Embryonic facial prominence (tissue), 1 donor: ENCODE measurements around the gene LUZP1.

ENCODE experiments used
- DNase-seq: peaks from one replicate; pipeline ENCODE4 v3.0.0-alpha.2; 2016; ENCODE audit errors: extremely low spot score

LUZP1 gene

GRCh38 chr1:23084880-23085279 is 83.8 kb downstream of the LUZP1 start:
- no peak for DNase-seq

- no peak for DNase-seq
Measured at GRCh38 chr1:23083714-23084480, 84.8 kb downstream of the LUZP1 start.

- DNase-seq, result no peak
Measured at GRCh38 chr1:23081376-23081775, 87.3 kb downstream of the LUZP1 start.

GRCh38 chr1:23080885-23081284 is 87.8 kb downstream of the LUZP1 start:
- DNase-seq, result no peak

GRCh38 chr1:23079025-23079424 is 89.6 kb downstream of the LUZP1 start:
- DNase-seq, result no peak

GRCh38 chr1:23074012-23074411 is 94.6 kb downstream of the LUZP1 start:
- DNase-seq, result no peak

GRCh38 chr1:23069675-23070074 is 99.0 kb downstream of the LUZP1 start:
- DNase-seq, result no peak

GRCh38 chr1:23069149-23069548 is 99.5 kb downstream of the LUZP1 start:
- DNase-seq, result no peak

- DNase-seq, result no peak
Measured at GRCh38 chr1:23066075-23066474, 102.6 kb downstream of the LUZP1 start.

GRCh38 chr1:23065385-23065784 is 103.3 kb downstream of the LUZP1 start:
- DNase-seq, result no peak

GRCh38 chr1:23062271-23062670 is 106.4 kb downstream of the LUZP1 start:
- no peak for DNase-seq

GRCh38 chr1:23057301-23057700 is 111.4 kb downstream of the LUZP1 start:
- DNase-seq, result no peak

GRCh38 chr1:23051290-23051909 is 117.3 kb downstream of the LUZP1 start:
- no peak for DNase-seq

GRCh38 chr1:23050201-23050600 is 118.5 kb downstream of the LUZP1 start:
- DNase-seq, result no peak

GRCh38 chr1:23044035-23044434 is 124.6 kb downstream of the LUZP1 start:
- DNase-seq, result no peak

GRCh38 chr1:23040509-23040908 is 128.1 kb downstream of the LUZP1 start:
- DNase-seq, result no peak

GRCh38 chr1:23039308-23039826 is 129.3 kb downstream of the LUZP1 start:
- no peak for DNase-seq

GRCh38 chr1:23037081-23037740 is 131.4 kb downstream of the LUZP1 start:
- no peak for DNase-seq

GRCh38 chr1:23035823-23036452 is 132.7 kb downstream of the LUZP1 start:
- DNase-seq, result no peak
